ENCODE measurements around the gene ATRN.

The ATRN gene

GRCh38 chr20:3647473-3647872 lies 176.7 kb downstream of the ATRN start:
- no peak for DNase-seq
- Histone ChIP-seq H4K8ac (ENCODE audit: low read depth, low read length) (no peak overlapping the region), H2BK12ac (ENCODE audit: low read length) (no peak overlapping the region), H3K23ac (ENCODE audit: low read length) (no peak overlapping the region), H3K14ac (ENCODE audit: low read length) (no peak overlapping the region), H2BK5ac (ENCODE audit: low read depth, low read length, poor library complexity) (no peak overlapping the region), H3K18ac (ENCODE audit: low read length) (no peak overlapping the region), H3K79me2 (ENCODE audit: control insufficient read depth, insufficient read depth, low read length, poor library complexity) (no peaks in the 10 kb centered on the region), H3K4ac (ENCODE audit: low read depth, low read length) (no peak overlapping the region), H3K27me3 (ENCODE audit: insufficient read depth, low read length) (no peaks in the 10 kb centered on the region), H4K12ac (ENCODE audit: low read depth, low read length) (no peak overlapping the region), H2BK120ac (ENCODE audit: insufficient read depth, low read length, poor library complexity) (no peak overlapping the region), H3K4me3 (ENCODE audit: low read depth, low read length) (no peak overlapping the region), H3K9ac (ENCODE audit: low read length) (no peak overlapping the region), H3K79me1 (ENCODE audit: low read length) (no peaks in the 10 kb centered on the region), H3K4me2 (ENCODE audit: low read length) (no peak overlapping the region), H3K4me1 (ENCODE audit: control insufficient read depth in 1 of 2, insufficient read depth in 2 of 2, low read length in 2 of 2) (no peaks in the 10 kb centered on the region), H3K36me3 (ENCODE audit: control insufficient read depth in 1 of 2, insufficient read depth in 2 of 2, low read length in 2 of 2) (peaks cover 0 to 14% of the 10 kb centered on the region in 2 experiments), H3K27ac (ENCODE audit: low read depth, low read length) (no peak overlapping the region), H2AFZ (ENCODE audit: insufficient read depth, low read length, poor library complexity) (no peak overlapping the region), H4K91ac (ENCODE audit: low read depth, low read length) (no peak overlapping the region), H2AK5ac (ENCODE audit: low read length) (no peak overlapping the region), H3K9me3 (ENCODE audit: insufficient read depth, low read depth, low read length) (no peaks in the 10 kb centered on the region)

- Histone ChIP-seq H3K27me3 (ENCODE audit: insufficient read depth, low read length) (no peaks in the 10 kb centered on the region), H3K4me3 (ENCODE audit: low read depth, low read length) (no peak overlapping the region), H3K18ac (ENCODE audit: low read length) (no peak overlapping the region), H2BK12ac (ENCODE audit: low read length) (no peak overlapping the region), H4K12ac (ENCODE audit: low read depth, low read length) (no peak overlapping the region), H2BK5ac (ENCODE audit: low read depth, low read length, poor library complexity) (no peak overlapping the region), H2BK120ac (ENCODE audit: insufficient read depth, low read length, poor library complexity) (no peak overlapping the region), H2AFZ (ENCODE audit: insufficient read depth, low read length, poor library complexity) (no peak overlapping the region), H3K14ac (ENCODE audit: low read length) (no peak overlapping the region), H3K27ac (ENCODE audit: low read depth, low read length) (no peak overlapping the region), H3K36me3 (ENCODE audit: control insufficient read depth in 1 of 2, insufficient read depth in 2 of 2, low read length in 2 of 2) (peaks cover 0 to 13% of the 10 kb centered on the region in 2 experiments), H4K8ac (ENCODE audit: low read depth, low read length) (no peak overlapping the region), H3K9me3 (ENCODE audit: insufficient read depth, low read depth, low read length) (no peaks in the 10 kb centered on the region), H3K9ac (ENCODE audit: low read length) (no peak overlapping the region), H2AK5ac (ENCODE audit: low read length) (no peak overlapping the region), H3K4ac (ENCODE audit: low read depth, low read length) (no peak overlapping the region), H3K4me2 (ENCODE audit: low read length) (no peak overlapping the region), H3K23ac (ENCODE audit: low read length) (no peak overlapping the region), H3K79me1 (ENCODE audit: low read length) (no peaks in the 10 kb centered on the region), H3K4me1 (ENCODE audit: control insufficient read depth in 1 of 2, insufficient read depth in 2 of 2, low read length in 2 of 2) (peaks cover 0 to 2% of the 10 kb centered on the region in 2 experiments), H4K91ac (ENCODE audit: low read depth, low read length) (no peak overlapping the region), H3K79me2 (ENCODE audit: control insufficient read depth, insufficient read depth, low read length, poor library complexity) (no peaks in the 10 kb centered on the region)
- no peak for DNase-seq
- WGBS (ENCODE audit: extremely low coverage, insufficient coverage, insufficient read length) = no CpG with 5 or more reads among the region's 9 CpGs
Observed at GRCh38 chr20:3648951-3649350, 178.1 kb downstream of the ATRN start.

- H3K23ac ChIP-seq (ENCODE audit: low read length) = no peak overlapping the region
- H3K9me3 ChIP-seq (ENCODE audit: insufficient read depth, low read depth, low read length) = no peaks in the 10 kb centered on the region
- H2BK5ac ChIP-seq (ENCODE audit: low read depth, low read length, poor library complexity) = no peak overlapping the region
- H3K4me2 ChIP-seq (ENCODE audit: low read length) = no peak overlapping the region
- no peak overlapping the region for H3K4ac ChIP-seq (ENCODE audit: low read depth, low read length)
- no peak overlapping the region for H2AK5ac ChIP-seq (ENCODE audit: low read length)
- H3K4me3 ChIP-seq (ENCODE audit: low read depth, low read length) = no peak overlapping the region
- H4K12ac ChIP-seq (ENCODE audit: low read depth, low read length) = no peak overlapping the region
- no peak for DNase-seq
- no peaks in the 10 kb centered on the region for H3K79me1 ChIP-seq (ENCODE audit: low read length)
- H3K18ac ChIP-seq (ENCODE audit: low read length) = no peak overlapping the region
- no peak overlapping the region for H3K9ac ChIP-seq (ENCODE audit: low read length)
- H4K8ac ChIP-seq (ENCODE audit: low read depth, low read length) = no peak overlapping the region
- peaks cover 0 to 2% of the 10 kb centered on the region in 2 experiments for H3K36me3 ChIP-seq (ENCODE audit: control insufficient read depth in 1 of 2, insufficient read depth in 2 of 2, low read length in 2 of 2)
- H2AFZ ChIP-seq (ENCODE audit: insufficient read depth, low read length, poor library complexity) = no peak overlapping the region
- H2BK12ac ChIP-seq (ENCODE audit: low read length) = no peak overlapping the region
- no peak overlapping the region for H3K27ac ChIP-seq (ENCODE audit: low read depth, low read length)
- H2BK120ac ChIP-seq (ENCODE audit: insufficient read depth, low read length, poor library complexity) = no peak overlapping the region
- no peak overlapping the region for H4K91ac ChIP-seq (ENCODE audit: low read depth, low read length)
- no peak overlapping the region for H3K14ac ChIP-seq (ENCODE audit: low read length)
- no peaks in the 10 kb centered on the region for H3K27me3 ChIP-seq (ENCODE audit: insufficient read depth, low read length)
- no CpG with 5 or more reads among the region's 9 CpGs for WGBS (ENCODE audit: extremely low coverage, insufficient coverage, insufficient read length)
- no peaks in the 10 kb centered on the region for H3K79me2 ChIP-seq (ENCODE audit: control insufficient read depth, insufficient read depth, low read length, poor library complexity)
- H3K4me1 ChIP-seq (ENCODE audit: control insufficient read depth in 1 of 2, insufficient read depth in 2 of 2, low read length in 2 of 2) = peaks cover 0 to 4% of the 10 kb centered on the region in 2 experiments
Observed at GRCh38 chr20:3651204-3651962, 180.6 kb downstream of the ATRN start.

- Histone ChIP-seq H2BK120ac (ENCODE audit: insufficient read depth, low read length, poor library complexity) (no peak overlapping the region), H3K36me3 (ENCODE audit: control insufficient read depth in 1 of 2, insufficient read depth in 2 of 2, low read length in 2 of 2) (no peaks in the 10 kb centered on the region), H2AFZ (ENCODE audit: insufficient read depth, low read length, poor library complexity) (no peak overlapping the region), H3K14ac (ENCODE audit: low read length) (no peak overlapping the region), H3K4me3 (ENCODE audit: low read depth, low read length) (no peak overlapping the region), H2BK5ac (ENCODE audit: low read depth, low read length, poor library complexity) (no peak overlapping the region), H3K79me2 (ENCODE audit: control insufficient read depth, insufficient read depth, low read length, poor library complexity) (no peaks in the 10 kb centered on the region), H3K27me3 (ENCODE audit: insufficient read depth, low read length) (no peaks in the 10 kb centered on the region), H3K27ac (ENCODE audit: low read depth, low read length) (no peak overlapping the region), H4K8ac (ENCODE audit: low read depth, low read length) (no peak overlapping the region), H3K79me1 (ENCODE audit: low read length) (no peaks in the 10 kb centered on the region), H3K18ac (ENCODE audit: low read length) (no peak overlapping the region), H3K4me2 (ENCODE audit: low read length) (no peak overlapping the region), H3K4ac (ENCODE audit: low read depth, low read length) (no peak overlapping the region), H3K23ac (ENCODE audit: low read length) (no peak overlapping the region), H2AK5ac (ENCODE audit: low read length) (no peak overlapping the region), H3K9me3 (ENCODE audit: insufficient read depth, low read depth, low read length) (no peaks in the 10 kb centered on the region), H4K91ac (ENCODE audit: low read depth, low read length) (no peak overlapping the region), H3K9ac (ENCODE audit: low read length) (no peak overlapping the region), H2BK12ac (ENCODE audit: low read length) (no peak overlapping the region), H4K12ac (ENCODE audit: low read depth, low read length) (no peak overlapping the region), H3K4me1 (ENCODE audit: control insufficient read depth in 1 of 2, insufficient read depth in 2 of 2, low read length in 2 of 2) (peaks cover 0 to 4% of the 10 kb centered on the region in 2 experiments)
- no CpG with 5 or more reads among the region's 9 CpGs for WGBS (ENCODE audit: extremely low coverage, insufficient coverage, insufficient read length)
- DNase-seq = no peak
Observed at GRCh38 chr20:3652221-3652620, 181.4 kb downstream of the ATRN start.
